HG02884 (cell line): ENCODE data around the gene SERPINB8.

Experiments
- ATAC-seq: cut with Tn5 transposase; IDR thresholded peaks from one replicate; pipeline ENCODE4 v1.9.1; 2021; ENCODE audit warnings: mild to moderate bottlenecking, moderate library complexity; ENCODE audit not compliant: unreplicated experiment

The SERPINB8 gene

DNA sequence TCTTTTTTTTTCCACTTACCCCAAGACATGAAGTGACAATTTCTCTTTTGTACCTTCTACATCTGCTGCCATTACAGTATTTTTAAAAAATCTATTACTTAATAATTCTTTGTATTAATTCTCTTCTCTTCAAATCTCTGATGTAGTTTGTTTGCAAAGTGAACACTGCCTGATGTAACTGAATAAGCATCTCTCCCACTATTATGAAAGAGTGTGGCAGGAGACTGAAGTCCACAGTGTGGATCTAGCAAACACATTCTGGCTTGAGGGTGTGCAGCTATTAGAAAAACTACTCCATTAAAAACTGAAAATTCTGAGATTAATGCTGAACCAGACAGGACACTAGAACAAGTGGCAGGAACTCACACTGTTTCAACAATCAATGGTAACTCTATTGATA is 5.0 kb upstream of the SERPINB8 start:
- no peak for ATAC-seq

GRCh38 chr18:63965716-63966330 is 4.1 kb upstream of the SERPINB8 start:
- no peak for ATAC-seq

DNA sequence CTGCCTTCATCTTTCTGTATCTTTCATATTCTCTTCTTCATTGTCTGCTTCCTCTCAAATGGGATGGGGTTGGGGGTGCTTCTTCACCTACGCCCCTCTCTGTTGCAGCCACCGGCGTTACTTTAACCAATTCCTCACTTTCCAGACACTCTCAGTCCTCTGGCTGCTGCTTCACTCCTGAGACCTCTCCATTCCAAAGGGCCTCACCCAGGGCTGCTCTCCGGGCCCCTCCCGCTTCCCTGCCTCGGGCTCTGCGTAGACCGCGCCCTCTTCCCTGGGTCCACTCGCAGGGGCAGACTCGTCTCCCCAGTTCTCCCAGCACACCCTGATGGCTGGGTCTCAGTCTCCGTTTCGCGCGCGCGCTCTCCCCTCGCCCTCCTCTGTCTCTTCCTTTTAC is 926 bp downstream of the SERPINB8 start:
- peak; percentile 3 for ATAC-seq

GRCh38 chr18:63971320-63972001 is 1.6 kb downstream of the SERPINB8 start:
- ATAC-seq = no peak

DNA sequence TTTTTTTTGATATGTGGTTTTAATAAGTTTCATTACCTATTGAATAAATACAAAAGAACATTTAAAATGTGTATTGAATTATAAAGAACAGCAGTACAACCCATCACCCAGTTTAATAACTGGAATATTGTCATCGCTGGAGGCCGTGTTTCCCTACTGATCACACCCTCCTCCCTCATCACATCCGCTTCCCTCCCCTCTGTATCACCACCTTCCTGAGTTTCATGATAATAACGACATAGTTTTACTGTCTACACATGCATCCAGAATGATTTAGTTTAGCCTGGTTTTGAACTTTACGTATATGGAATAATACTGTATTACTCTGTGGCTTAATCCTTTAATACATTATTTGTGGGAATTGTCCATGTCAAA is 2.1 kb downstream of the SERPINB8 start:
- ATAC-seq = no peak

- ATAC-seq = no peak
Observed at GRCh38 chr18:63974991-63975390, 5.1 kb downstream of the SERPINB8 start.

DNA sequence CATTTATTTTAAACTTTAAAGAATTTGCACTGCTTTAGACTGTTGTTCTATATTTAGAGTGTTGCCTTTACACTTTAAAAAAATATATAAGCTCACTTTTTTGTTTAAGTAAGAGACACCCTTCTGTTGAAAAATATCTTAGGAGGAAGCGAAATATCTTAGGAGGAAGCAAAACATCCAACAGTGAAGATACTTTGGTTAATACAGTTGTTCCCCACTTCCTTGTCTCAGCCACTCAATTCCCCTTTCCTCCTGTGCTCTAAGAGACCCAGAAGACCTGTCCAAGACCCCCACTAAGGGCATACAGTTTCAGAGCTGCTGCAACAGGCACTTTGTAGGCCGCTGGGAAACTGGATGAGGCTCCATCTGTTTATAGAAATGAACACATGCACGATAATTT is 5.7 kb downstream of the SERPINB8 start:
- peak; percentile 44 for ATAC-seq

DNA sequence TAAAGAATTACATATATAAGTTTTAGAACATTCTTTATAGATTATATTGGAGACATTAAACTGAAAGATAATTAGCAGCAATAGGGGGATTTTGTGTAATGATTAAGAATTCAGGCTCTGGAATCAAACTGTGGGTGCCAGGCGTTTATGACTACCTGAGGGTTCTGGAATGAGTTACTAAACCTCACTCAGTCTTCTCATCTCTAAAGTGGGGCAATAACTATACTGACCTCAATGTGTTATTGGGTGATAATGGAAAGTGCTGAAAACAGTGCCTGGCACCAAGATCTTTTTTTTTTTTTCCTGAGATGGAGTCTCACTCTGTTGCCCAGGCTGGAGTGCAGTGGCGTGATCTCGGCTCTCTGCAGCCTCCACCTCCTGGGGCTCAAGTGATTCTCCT is 7.2 kb downstream of the SERPINB8 start:
- ATAC-seq = no peak

DNA sequence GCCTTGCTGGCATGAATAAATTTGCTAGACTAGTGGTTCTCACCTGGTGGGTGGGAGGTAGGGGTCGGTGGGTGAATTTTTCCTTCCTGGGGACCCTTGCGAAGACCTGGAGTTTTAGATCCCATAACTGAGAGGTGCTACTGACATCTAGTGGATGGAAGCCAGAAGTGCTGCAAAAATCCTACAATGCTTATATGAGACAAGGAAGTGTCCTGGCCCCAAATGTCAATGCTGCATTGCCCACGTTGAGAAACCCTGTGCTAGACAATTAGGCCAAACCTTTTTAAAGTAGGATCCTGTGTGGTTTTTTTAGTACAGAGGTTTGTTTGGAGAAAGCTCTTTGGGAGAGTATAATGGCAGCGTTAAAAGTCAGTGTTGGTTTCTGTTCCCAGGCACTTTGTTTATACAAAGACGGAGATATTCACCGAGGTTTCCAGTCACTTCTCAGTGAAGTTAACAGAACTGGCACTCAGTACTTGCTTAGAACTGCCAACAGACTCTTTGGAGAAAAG is 9.6 kb downstream of the SERPINB8 start:
- ATAC-seq = peak; percentile 79

DNA sequence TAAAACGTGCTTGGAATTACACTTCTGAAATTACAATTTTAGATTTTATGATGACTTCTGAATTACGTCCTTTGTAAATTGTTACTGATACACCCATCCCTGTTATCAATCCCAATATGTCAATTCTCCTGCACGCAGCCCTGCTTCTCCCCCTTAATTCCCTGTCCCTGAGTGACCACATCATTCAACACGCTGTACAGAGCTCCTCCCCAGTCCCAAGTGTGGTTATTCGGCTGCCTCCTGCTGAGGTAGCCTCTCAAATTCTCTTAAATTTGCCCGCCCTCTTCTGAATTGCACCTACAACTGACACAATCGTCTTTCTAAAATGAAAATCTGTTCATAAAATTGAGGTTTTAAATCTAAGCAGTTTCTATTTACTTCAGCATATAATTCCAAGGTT is 10.1 kb downstream of the SERPINB8 start:
- ATAC-seq = no peak

DNA sequence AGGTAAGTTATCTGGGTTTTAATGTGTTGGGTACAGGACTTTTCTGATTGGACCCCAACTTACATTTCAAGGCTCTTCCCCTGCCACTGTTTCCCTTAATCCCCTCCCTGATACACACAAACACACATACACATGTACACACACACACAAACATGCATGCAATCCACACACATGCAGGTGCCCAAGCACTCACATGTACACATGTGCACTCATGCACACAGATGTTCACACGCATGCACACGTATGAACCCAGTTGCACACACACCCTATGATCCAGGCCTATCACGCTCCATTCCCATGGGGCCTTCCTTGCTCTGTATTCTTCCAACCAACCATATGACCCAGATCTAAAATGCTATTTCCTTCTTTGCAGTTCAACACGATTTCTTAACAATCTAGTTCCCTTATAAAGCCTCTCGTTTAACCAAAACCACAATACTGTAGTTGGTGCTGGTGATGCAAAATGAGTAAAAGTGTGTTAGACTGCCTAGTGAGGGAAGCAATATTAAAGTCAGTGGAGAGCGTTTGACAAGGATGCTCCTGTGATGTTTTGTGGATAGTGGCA is 11.1 kb downstream of the SERPINB8 start:
- no peak for ATAC-seq

GRCh38 chr18:63981719-63982118 is 11.8 kb downstream of the SERPINB8 start:
- ATAC-seq = no peak

- no peak for ATAC-seq
Observed at GRCh38 chr18:63982361-63982760, 12.5 kb downstream of the SERPINB8 start.

GRCh38 chr18:63986885-63987284 is 17.0 kb downstream of the SERPINB8 start:
- ATAC-seq = no peak

GRCh38 chr18:63987743-63988142 is 17.9 kb downstream of the SERPINB8 start:
- ATAC-seq = no peak

DNA sequence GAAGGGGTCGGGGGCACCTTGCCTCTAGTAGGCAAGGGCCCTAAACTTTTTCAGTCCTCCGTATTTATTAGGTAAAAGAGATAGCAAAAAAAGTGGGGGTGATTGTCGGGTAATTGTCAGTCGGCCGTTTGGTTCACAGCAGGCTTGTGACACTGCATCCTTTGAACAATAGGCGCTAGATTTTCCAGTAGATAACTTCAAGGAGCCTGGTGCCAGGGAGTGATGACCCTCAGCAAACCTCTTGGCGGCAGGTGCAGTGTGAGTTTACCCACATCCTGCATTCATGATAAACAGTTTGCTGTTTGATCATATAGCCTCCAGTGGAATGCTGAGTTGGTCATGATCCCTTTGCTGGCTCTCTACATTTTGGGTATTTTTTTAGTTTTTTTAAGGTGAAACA is 22.9 kb downstream of the SERPINB8 start:
- ATAC-seq = no peak

- ATAC-seq = peak; percentile 59
Observed at GRCh38 chr18:63994783-63995399, 25.0 kb downstream of the SERPINB8 start.

GRCh38 chr18:63997041-63997440 is 27.2 kb downstream of the SERPINB8 start:
- no peak for ATAC-seq

DNA sequence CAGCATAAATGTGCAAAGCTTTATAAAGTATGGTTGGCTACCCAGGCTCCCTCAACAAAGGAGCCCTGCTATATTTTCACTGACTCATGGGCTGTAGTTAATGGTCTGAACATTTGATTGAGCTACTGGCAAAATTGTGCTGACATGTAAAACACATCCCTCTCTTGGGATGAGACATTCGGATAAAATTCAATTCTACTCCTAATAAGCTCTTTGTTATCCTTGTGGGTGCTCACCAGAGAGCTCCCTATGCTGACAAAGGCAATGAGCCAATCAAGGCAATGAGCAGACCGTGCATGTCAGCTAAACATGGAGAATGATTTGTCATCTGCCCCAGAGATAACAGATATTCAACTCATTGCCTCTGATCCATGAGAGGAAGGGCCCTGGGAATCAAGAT is 27.7 kb downstream of the SERPINB8 start:
- ATAC-seq = no peak

GRCh38 chr18:63999871-64000270 is 30.0 kb downstream of the SERPINB8 start:
- ATAC-seq = no peak

DNA sequence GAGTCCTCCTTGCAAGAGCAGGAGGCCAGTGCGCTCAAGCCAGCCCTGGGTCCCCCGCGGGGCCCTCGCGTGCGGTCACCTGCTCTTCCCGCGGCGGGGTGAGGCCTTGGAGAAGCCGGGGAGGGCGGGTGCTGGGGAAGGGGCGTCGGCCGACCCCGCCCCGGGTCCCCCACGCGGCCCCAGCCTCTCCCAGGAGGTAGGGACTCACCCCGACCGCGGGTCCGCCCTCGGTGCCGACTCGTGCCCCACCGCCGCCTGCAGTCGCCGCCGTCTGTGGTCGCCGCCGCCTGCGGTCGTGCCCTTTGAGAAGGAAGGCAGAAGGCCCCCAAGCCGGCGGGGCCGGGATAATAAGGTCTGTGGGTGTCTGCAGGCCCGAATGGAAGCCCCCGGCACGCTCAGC is 32.7 kb downstream of the SERPINB8 start:
- no peak for ATAC-seq

GRCh38 chr18:64009305-64009704 is 39.4 kb downstream of the SERPINB8 start:
- ATAC-seq = no peak
